Loucy (cell line): ENCODE measurements around the gene EPHA6.

Experiments
- CTCF ChIP-seq: fragments of 200-600 bp; sonication (generic); conservative IDR thresholded peaks from 2 replicates; pipeline ENCODE4 v1.5.1; 2014; ENCODE audit warnings: mild to moderate bottlenecking, antibody characterized with exemption, low read length
- EZH2phosphoT487 ChIP-seq: fragments of 200-600 bp; IDR thresholded peaks from 2 replicates; pipeline ENCODE4 v1.6.1; 2018; ENCODE audit warnings: antibody characterized with exemption, mild to moderate bottlenecking, moderate library complexity, borderline replicate concordance

DNA sequence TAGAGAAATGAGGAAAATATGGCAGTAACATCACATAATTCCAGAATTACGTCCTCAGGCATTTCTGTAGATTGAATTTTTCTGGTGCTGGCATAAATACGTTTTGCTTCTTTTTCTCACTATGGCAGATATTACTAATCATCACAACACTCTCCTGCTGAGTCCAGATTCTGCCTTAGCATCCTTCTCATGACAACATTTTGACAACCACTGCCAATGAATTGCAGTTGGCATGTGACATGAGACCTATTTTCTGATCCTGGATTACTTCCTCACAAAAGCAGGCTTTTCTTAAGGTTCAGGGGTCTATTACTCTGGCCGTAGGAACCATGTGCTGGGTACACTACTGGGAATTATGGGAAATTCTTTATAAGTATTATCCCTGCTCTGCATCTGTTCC, 927.6 kb downstream of the EPHA6 start:
- no peak for TF ChIP-seq CTCF
- no peak for TF ChIP-seq EZH2phosphoT487
